ENCODE results near the gene LIMS2. TPM values are rescaled to one million over a fixed set of nuclear protein-coding genes. Genes with fewer than 3 reads are reported as not detected.

Gene LIMS2
- total RNA-seq, 2 donors from 2014 or later = 210 to 235 TPM

- intact Hi-C loops (cut with DNase I) = loop anchor here in 1 of 2 donors (5.0 kb wide), 1 partner anchor 425 kb away; no protein-coding TSS in a partner anchor
Measured at GRCh38 chr2:127597046-127597983, 78.0 kb downstream of the LIMS2 start.

GRCh38 chr2:127596311-127597045 lies 78.9 kb downstream of the LIMS2 start:
- intact Hi-C loops (cut with DNase I) = loop anchor here in 1 of 2 donors (5.0 kb wide), 1 partner anchor 426 kb away; no protein-coding TSS in a partner anchor
- DNase-seq (ENCODE audit: low spot score) = peak; percentile 63

More at GRCh38 chr2:127597046-127597983, 78.0 kb downstream of the LIMS2 start:
- DNase-seq (ENCODE audit: low spot score) = peak; percentile 65

DNA sequence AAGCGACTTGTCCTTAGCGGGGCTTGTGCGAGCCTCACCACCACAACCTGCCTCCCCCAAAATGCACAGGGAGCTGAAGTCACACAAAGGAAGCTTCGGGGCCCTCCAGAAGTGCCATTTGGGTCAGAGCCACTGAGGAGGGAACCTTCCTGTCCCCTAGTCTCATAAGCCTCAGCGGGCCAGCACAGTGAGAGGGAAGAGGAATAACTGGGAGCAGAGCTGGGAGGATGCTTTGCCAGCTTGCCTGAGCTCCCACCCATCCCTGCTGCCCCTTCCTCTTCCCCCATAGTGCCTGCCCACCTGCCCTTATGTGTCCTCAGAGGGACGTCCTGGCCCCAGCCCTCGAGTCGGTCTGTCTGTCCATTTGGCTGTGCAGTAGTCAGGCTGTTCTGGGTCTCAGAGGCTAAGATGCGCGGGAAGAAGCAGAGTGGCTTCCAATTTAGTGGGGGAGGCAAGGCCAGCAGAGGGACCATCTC lies 81.2 kb downstream of the LIMS2 start:
- DNase-seq (ENCODE audit: low spot score) = no peak
- intact Hi-C loops (cut with DNase I) = no loop called here

DNA sequence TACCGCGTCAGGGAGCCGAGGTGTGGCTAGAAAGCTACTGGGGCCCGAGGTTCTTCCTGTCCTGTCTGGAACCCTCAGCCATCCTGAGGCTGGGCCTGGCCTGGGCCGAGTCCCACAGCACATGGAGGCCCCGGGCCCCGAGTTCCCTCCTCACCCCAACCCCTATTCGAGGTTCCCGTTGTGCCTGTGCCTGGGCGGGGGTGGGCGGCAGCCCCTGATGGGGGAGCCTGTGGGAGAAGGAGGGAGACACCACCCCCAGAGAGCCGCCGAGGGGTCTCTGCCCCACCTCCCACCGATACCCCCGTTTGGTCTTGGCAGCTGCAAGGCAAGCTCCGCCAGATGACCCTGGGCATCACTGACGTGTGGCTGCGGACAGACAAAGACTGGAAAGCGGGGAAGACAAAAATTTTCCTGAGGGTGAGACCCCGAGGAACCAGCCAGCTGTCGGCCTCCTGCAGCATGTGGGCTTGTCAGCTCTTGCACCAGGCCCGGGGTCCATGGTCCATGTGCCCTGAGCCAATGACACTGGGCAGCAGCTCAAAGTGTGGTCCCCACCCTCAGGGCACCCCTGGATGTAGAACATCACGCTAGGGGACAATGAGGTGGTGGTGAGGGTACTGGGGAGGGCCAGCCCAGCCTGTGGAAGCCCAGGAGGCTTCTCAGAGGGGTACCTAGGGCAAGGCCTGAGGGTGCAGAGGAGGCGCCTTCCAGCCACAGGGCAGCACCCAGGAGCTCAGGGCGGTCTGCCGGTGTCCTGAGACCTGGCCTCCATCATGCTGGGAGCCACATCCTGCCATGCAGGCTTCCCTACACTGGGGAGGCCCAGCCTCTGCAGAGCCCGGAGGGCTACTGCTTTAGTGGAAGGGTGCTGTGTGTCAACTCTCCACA lies 81.9 kb downstream of the LIMS2 start:
- DNase-seq (ENCODE audit: low spot score) = peak; percentile 72
- intact Hi-C loops (cut with DNase I) = no loop called here

GRCh38 chr2:127592761-127593227 lies 82.5 kb downstream of the LIMS2 start:
- intact Hi-C loops (cut with DNase I) = no loop called here
- peak; percentile 78 for DNase-seq (ENCODE audit: low spot score)

DNA sequence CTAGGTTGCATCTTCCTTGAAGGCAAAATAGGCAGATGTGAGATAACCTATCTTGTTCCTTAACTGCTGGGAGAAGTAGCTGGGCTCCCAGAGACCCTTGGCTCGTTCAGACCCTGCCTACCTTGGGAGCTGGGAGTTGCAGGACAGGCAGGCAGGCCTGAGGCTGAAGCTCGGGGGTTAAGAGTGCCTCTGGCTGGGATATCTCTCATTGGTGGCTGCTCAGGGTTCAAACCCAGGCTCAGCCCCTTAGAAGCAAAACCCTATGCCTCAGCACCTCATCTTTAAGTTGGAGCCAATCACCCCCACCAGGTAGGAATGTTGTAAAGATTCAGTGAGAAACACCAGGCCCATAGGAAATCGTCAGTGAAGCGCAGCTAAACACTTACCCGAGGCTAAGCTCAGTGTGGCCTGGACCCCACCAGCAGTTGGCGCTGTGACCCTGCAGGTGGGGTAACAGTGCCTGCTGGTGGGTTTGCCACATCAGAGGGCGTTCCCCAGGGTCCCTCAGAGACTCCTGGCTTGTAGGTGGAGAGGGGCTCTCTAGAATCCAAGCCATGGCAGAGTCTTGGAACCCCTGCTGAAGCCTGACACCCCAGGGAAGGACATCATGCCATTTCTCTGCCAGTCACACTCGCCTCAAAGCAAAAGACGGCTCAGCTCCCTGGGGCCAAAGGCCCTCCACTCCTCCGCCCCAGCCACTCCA lies 84.0 kb downstream of the LIMS2 start:
- DNase-seq (ENCODE audit: low spot score) = peak; percentile 82
- intact Hi-C loops (cut with DNase I) = no loop called here

DNA sequence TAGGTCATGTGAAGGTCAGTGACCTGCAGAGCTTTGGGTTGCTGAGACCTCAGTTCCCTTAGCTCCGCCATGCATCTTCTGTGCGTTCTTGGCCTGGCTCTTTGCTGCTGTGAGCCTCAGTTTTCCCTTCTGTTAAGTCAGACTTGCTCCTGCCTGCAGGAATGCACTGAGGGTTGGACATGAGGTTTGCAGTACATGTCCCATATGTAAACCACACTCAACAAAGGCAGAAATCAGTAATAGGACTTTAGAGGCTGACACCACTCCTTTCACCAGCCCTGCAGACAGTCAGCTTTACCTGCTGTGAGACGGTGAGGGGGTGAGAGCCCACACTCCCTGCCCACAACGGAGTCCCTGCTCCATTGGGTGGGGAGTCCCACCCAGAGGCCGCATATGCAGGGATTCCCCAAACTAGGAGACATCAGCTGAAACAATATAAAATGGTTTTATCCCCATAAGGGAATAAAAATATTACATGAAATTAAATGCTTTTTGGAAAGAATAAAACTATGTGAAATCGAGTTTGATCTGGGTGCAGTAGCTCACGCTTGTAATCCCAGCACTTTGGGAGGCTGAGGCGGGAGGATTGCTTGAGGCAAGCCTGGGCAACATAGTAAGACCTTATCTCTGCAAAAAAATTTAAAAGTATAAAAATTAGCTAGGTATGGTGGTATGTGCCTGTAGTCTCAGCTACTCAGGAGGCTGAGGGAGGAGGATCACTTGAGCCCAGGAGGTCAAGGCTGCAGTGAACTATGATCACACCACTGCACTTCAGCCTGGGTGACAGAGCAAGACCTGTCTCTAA lies 84.7 kb downstream of the LIMS2 start:
- intact Hi-C loops (cut with DNase I) = no loop called here
- peak; percentile 41 for DNase-seq (ENCODE audit: low spot score)

DNA sequence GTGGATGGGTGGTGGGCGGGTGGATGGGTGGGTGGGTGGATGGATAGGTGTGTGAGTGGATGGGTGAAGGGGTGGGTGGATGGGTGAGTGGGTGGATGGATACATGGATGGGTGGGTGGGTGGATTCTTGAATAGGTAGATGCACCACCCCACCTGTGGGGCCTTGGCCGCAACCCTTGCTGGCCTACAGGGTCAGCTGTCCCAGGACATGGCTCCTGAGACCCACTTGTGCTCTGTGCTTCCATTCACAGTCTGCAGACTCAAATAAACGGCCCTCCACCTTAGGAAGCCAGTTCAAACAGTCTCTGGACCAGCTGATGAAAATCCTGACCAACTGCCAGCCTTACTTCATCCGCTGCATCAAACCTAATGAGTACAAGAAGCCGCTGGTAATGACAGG lies 85.5 kb downstream of the LIMS2 start:
- DNase-seq (ENCODE audit: low spot score) = peak; percentile 37

GRCh38 chr2:127589358-127589757 lies 86.0 kb downstream of the LIMS2 start:
- peak; percentile 28 for DNase-seq (ENCODE audit: low spot score)
- intact Hi-C loops (cut with DNase I) = no loop called here

More for the DNA sequence above, 85.5 kb downstream of the LIMS2 start:
- intact Hi-C loops (cut with DNase I) = no loop called here

Other genes with a start within 250 kb of the LIMS2 start
- gene IWS1, start 149.0 kb downstream of the LIMS2 start, total RNA-seq = 10 to 100 TPM; 31.0 to 35.4 TPM
- gene MYO7B, start 139.8 kb downstream of the LIMS2 start, total RNA-seq = under 1 TPM; 0.67 to 0.79 TPM
- under 1 TPM in 1 of 2 donors, not detected in 1; 0.10 TPM for gene GPR17, start 29.4 kb downstream of the LIMS2 start, total RNA-seq
- gene SFT2D3, start 26.0 kb upstream of the LIMS2 start, total RNA-seq = 1 to 10 TPM; 4.3 to 4.7 TPM
- gene WDR33, start 135.6 kb upstream of the LIMS2 start, total RNA-seq = 10 to 100 TPM; 41.8 to 48.6 TPM
- 10 to 100 TPM; 21.3 to 21.4 TPM for gene POLR2D, start 182.6 kb upstream of the LIMS2 start, total RNA-seq
- gene AMMECR1L, start 210.4 kb upstream of the LIMS2 start, total RNA-seq = 10 to 100 TPM; 14.2 to 15.4 TPM